IMR-90 (cell line): ENCODE data around the gene MAGI2. TPM values are rescaled to one million over a fixed set of nuclear protein-coding genes. Genes with fewer than 3 reads are reported as not detected.
A peak's percentile ranks its signal among the peaks of the same experiment; 100 is the strongest.

Experiments used
- ATAC-seq: fragments of 200-7000 bp; cut with Tn5 transposase; 2 replicates; pipeline ENCODE4 v1.9.1; 2020; ENCODE audit warnings: low read depth, mild to moderate bottlenecking, moderate library complexity
- BruUV-seq: library from RNA; stranded (reverse); fragments of 400-500 nt; replicated peaks from 2 replicates; lab custom pipeline; 2021; lab: Mats Ljungman, UMichigan
- CTCF ChIA-PET: fragments of 300-600 bp; formaldehyde crosslinking; extraction: SDS; loops from one replicate; lab custom pipeline; 2021; ENCODE audit warnings: antibody characterized with exemption; lab: Yijun Ruan, JAX
- POLR2A ChIA-PET: fragments of 300-600 bp; sonication (Branson Sonifier 250); formaldehyde crosslinking; loops from one replicate; lab custom pipeline; 2022; ENCODE audit warnings: antibody characterized with exemption; ENCODE audit not compliant: unreplicated experiment; lab: Charles Lee
- DNase-seq: peaks from one replicate; pipeline ENCODE4 v3.0.0; 2013
- H2AFZ ChIP-seq: replicated peaks from 2 replicates; pipeline ENCODE3; 2013; ENCODE audit warnings: low read length, mild to moderate bottlenecking; ENCODE audit not compliant: poor library complexity
- H2AK5ac ChIP-seq: 2 replicates; pipeline ENCODE4 v1.6.1; 2013; ENCODE audit warnings: low read depth, low read length, inconsistent platforms
- H2AK9ac ChIP-seq: replicated peaks from 2 replicates; pipeline ENCODE3; 2013; ENCODE audit warnings: mild to moderate bottlenecking, low read depth, low read length, moderate library complexity; ENCODE audit not compliant: poor library complexity
- H2BK120ac ChIP-seq: 2 replicates; pipeline ENCODE4 v1.6.1; 2013; ENCODE audit warnings: low read depth, low read length, inconsistent platforms
- H2BK15ac ChIP-seq: 3 replicates; pipeline ENCODE4 v1.6.1; 2013; ENCODE audit warnings: low read depth, low read length, inconsistent platforms
- H2BK20ac ChIP-seq: 2 replicates; pipeline ENCODE4 v1.6.1; 2013; ENCODE audit warnings: low read depth, mild to moderate bottlenecking, inconsistent platforms, low read length, moderate library complexity
- H2BK5ac ChIP-seq: 2 replicates; pipeline ENCODE4 v1.6.1; 2013; ENCODE audit warnings: mild to moderate bottlenecking, low read depth, low read length, inconsistent platforms; ENCODE audit not compliant: poor library complexity, severe bottlenecking
- H3K14ac ChIP-seq: replicated peaks from 2 replicates; pipeline ENCODE4 v1.6.1; 2013; ENCODE audit warnings: low read depth, low read length, inconsistent platforms
- H3K18ac ChIP-seq: 2 replicates; pipeline ENCODE4 v1.6.1; 2013; ENCODE audit warnings: low read depth, low read length, control low read depth
- H3K23ac ChIP-seq: 2 replicates; pipeline ENCODE4 v1.6.1; 2013; ENCODE audit warnings: low read depth, low read length, inconsistent platforms
- H3K27ac ChIP-seq: 2 replicates; pipeline ENCODE4 v1.5.1; 2013; ENCODE audit warnings: mild to moderate bottlenecking, control low read depth, low read length; ENCODE audit not compliant: insufficient read depth
- H3K27me3 ChIP-seq: 2 replicates; pipeline ENCODE4 v1.6.1; 2013; ENCODE audit warnings: low read length; ENCODE audit not compliant: control insufficient read depth, insufficient read depth
- H3K36me3 ChIP-seq: 2 replicates; pipeline ENCODE4 v1.6.1; 2013; ENCODE audit warnings: low read length, mixed read lengths; ENCODE audit not compliant: control insufficient read depth, insufficient read depth
- H3K4ac ChIP-seq: 2 replicates; pipeline ENCODE4 v1.6.1; 2013; ENCODE audit warnings: low read depth, low read length, inconsistent platforms
- H3K4me1 ChIP-seq: 2 replicates; pipeline ENCODE4 v1.6.1; 2013; ENCODE audit warnings: low read length, mixed read lengths; ENCODE audit not compliant: control insufficient read depth, insufficient read depth
- H3K4me2 ChIP-seq: 2 replicates; pipeline ENCODE4 v1.6.1; 2013; ENCODE audit warnings: low read depth, mild to moderate bottlenecking, control low read depth, low read length, moderate library complexity
- H3K4me3 ChIP-seq: 2 replicates; pipeline ENCODE4 v1.5.1; 2013; ENCODE audit warnings: low read depth, mild to moderate bottlenecking, control low read depth, low read length, moderate library complexity; ENCODE audit not compliant: insufficient read depth
- H3K56ac ChIP-seq: 2 replicates; pipeline ENCODE4 v1.6.1; 2013; ENCODE audit warnings: low read length, inconsistent platforms; ENCODE audit not compliant: insufficient read depth; ENCODE audit errors: extremely low read depth
- H3K79me1 ChIP-seq, 2 experiments: 2 replicates each; pipeline ENCODE4 v1.6.1; 2013; ENCODE audit warnings: low read length in 2 of 2, inconsistent platforms in 1 of 2, low read depth in 1 of 2
- H3K9ac ChIP-seq: 2 replicates; pipeline ENCODE4 v1.6.1; 2013; ENCODE audit warnings: low read depth, low read length, control low read depth
- H3K9me1 ChIP-seq: 2 replicates; pipeline ENCODE4 v1.6.1; 2013; ENCODE audit warnings: low read length, inconsistent platforms; ENCODE audit not compliant: insufficient read depth
- H3K9me3 ChIP-seq: 2 replicates; pipeline ENCODE4 v1.6.1; 2013; ENCODE audit warnings: low read length; ENCODE audit not compliant: control insufficient read depth, insufficient read depth
- H4K20me1 ChIP-seq: 2 replicates; pipeline ENCODE4 v1.6.1; 2013; ENCODE audit warnings: low read length, inconsistent platforms; ENCODE audit not compliant: insufficient read depth
- H4K5ac ChIP-seq: 2 replicates; pipeline ENCODE4 v1.6.1; 2013; ENCODE audit warnings: mild to moderate bottlenecking, low read depth, low read length, control low read depth
- H4K8ac ChIP-seq, 2 experiments: 2 replicates each; pipeline ENCODE4 v1.6.1; 2013; ENCODE audit warnings: low read depth in 2 of 2, low read length in 2 of 2, control low read depth in 1 of 2, inconsistent platforms in 1 of 2
- H4K91ac ChIP-seq: 2 replicates; pipeline ENCODE4 v1.6.1; 2013; ENCODE audit warnings: low read depth, low read length, inconsistent platforms; ENCODE audit not compliant: insufficient read depth
- BHLHE40 ChIP-seq: fragments of 150-350 bp; IDR thresholded peaks from 2 replicates; pipeline ENCODE4 v1.6.1; 2016; ENCODE audit warnings: mild to moderate bottlenecking, low read depth, low read length
- CEBPB ChIP-seq: IDR thresholded peaks from 2 replicates; pipeline ENCODE4 v1.6.1; 2012; ENCODE audit warnings: low read depth, low read length, improper control_type of control experiment
- CHD1 ChIP-seq: IDR thresholded peaks from 2 replicates; pipeline ENCODE4 v1.6.1; 2012; ENCODE audit warnings: low read depth, low read length, improper control_type of control experiment
- CTCF ChIP-seq: conservative IDR thresholded peaks from 2 replicates; pipeline ENCODE4 v1.5.1; 2012; ENCODE audit warnings: mild to moderate bottlenecking, low read depth, low read length, improper control_type of control experiment
- ELK1 ChIP-seq: fragments of 150-350 bp; IDR thresholded peaks from 2 replicates; pipeline ENCODE4 v1.6.1; 2016; ENCODE audit warnings: low read depth, mild to moderate bottlenecking, low read length, moderate library complexity, borderline replicate concordance
- FOS ChIP-seq: fragments of 150-350 bp; IDR thresholded peaks from 2 replicates; pipeline ENCODE4 v1.6.1; 2016; ENCODE audit warnings: low read depth, low read length
- MAFK ChIP-seq: IDR thresholded peaks from 2 replicates; pipeline ENCODE4 v1.6.1; 2012; ENCODE audit warnings: low read depth, low read length, improper control_type of control experiment
- MAZ ChIP-seq: IDR thresholded peaks from 2 replicates; pipeline ENCODE4 v1.6.1; 2012; ENCODE audit warnings: low read depth, mild to moderate bottlenecking, low read length, improper control_type of control experiment, moderate library complexity, borderline replicate concordance
- MXI1 ChIP-seq: IDR thresholded peaks from 2 replicates; pipeline ENCODE4 v1.6.1; 2012; ENCODE audit warnings: low read depth, mild to moderate bottlenecking, low read length, moderate library complexity, borderline replicate concordance
- NFE2L2 ChIP-seq: fragments of 150-350 bp; IDR thresholded peaks from 2 replicates; pipeline ENCODE4 v1.6.1; 2016; ENCODE audit warnings: low read depth, mild to moderate bottlenecking, low read length
- POLR2A ChIP-seq: IDR thresholded peaks from 2 replicates; pipeline ENCODE4 v1.6.1; 2012; ENCODE audit warnings: mild to moderate bottlenecking, low read depth, low read length
- RAD21 ChIP-seq: IDR thresholded peaks from 2 replicates; pipeline ENCODE4 v1.6.1; 2012; ENCODE audit warnings: low read length, improper control_type of control experiment
- RFX5 ChIP-seq: IDR thresholded peaks from 2 replicates; pipeline ENCODE4 v1.8.0; 2012; ENCODE audit warnings: low read depth, mild to moderate bottlenecking, low read length, moderate library complexity
- SMC3 ChIP-seq: fragments of 150-350 bp; IDR thresholded peaks from 2 replicates; pipeline ENCODE4 v1.6.1; 2016; ENCODE audit warnings: low read depth, mild to moderate bottlenecking, antibody characterized with exemption, low read length, moderate library complexity
- USF2 ChIP-seq: fragments of 150-350 bp; IDR thresholded peaks from 2 replicates; pipeline ENCODE4 v1.6.1; 2017; ENCODE audit warnings: mild to moderate bottlenecking, antibody characterized with exemption, low read length, low read depth
- WGBS, 2 experiments: methylation state at CpG; one replicate each; pipeline versions ENCODE4 v1.1.5 to v1.1.7; 2013; ENCODE audit warnings: missing lambda C conversion rate in 2 of 2; ENCODE audit not compliant: insufficient read length in 1 of 2; ENCODE audit errors: extremely low coverage in 2 of 2; 5-methylcytosine and 5-hydroxymethylcytosine counted together
- dilution Hi-C: fragments of 300-500 bp; cut with HindIII; formaldehyde crosslinking; loops from one replicate; pipeline ENCODE4 v1.14.3; 2018; ENCODE audit warnings: low sequenced_read_pairs; ENCODE audit not compliant: unreplicated experiment
- in situ Hi-C: fragments of 300-500 bp; cut with MboI; formaldehyde crosslinking; loops from 3 replicates; pipeline ENCODE4 v1.14.3; 2019; ENCODE audit warnings: low sequenced_read_pairs, inconsistent platforms, mixed read lengths
- intact Hi-C: fragments of 100-400 bp; cut with micrococcal nuclease; formaldehyde crosslinking; loops from 2 replicates; pipeline ENCODE4 v1.10.0; 2022
- polyA plus RNA-seq, 3 experiments: library from polyadenylated mRNA; depleted of rRNA; stranded (reverse); fragments of >200 nt; gene quantifications; 2 replicates each; pipeline ENCODE4 v1.2.3, GENCODE V29; 2012; ENCODE audit warnings: low replicate concordance in 1 of 3
- total RNA-seq: library from RNA; depleted of rRNA; stranded (reverse); fragments of >200 nt; gene quantifications from 2 replicates; pipeline ENCODE4 v1.2.3, GENCODE V29; 2012

Gene MAGI2
- total and polyA plus RNA-seq, 2 of the 4 experiments (the other 2 are of a cell fraction) = 2.5 to 17.9 TPM

- no peak overlapping the region for H2AK9ac ChIP-seq
- H3K4me1 ChIP-seq = peaks cover 4% of the 10 kb centered on the region
- no peak overlapping the region for H3K18ac ChIP-seq
- no peak overlapping the region for H2AK5ac ChIP-seq
- no peak overlapping the region for H3K4me2 ChIP-seq
- no peak overlapping the region for H3K27ac ChIP-seq
- no peak overlapping the region for H2AFZ ChIP-seq
- no peak overlapping the region for H3K23ac ChIP-seq
- BruUV-seq = no TSS peak
- dilution Hi-C loops (no loop called here), intact Hi-C loops (no loop called here), in situ Hi-C loops (no loop called here)
- DNase-seq (peak; percentile 57), ATAC-seq (no peak)
- H4K5ac ChIP-seq = no peak overlapping the region
- H4K8ac ChIP-seq = no peak overlapping the region
- WGBS, 2 experiments = no CpG with 5 or more reads among the region's 3 CpGs
- POLR2A ChIA-PET = no interaction called here
- H3K14ac ChIP-seq = no peak overlapping the region
- TF ChIP-seq FOS (no peak), RFX5 (no peak), POLR2A (no peak), RAD21 (no peak), CHD1 (no peak), NFE2L2 (no peak), MAZ (no peak), CTCF (no peak), BHLHE40 (no peak), USF2 (no peak), ELK1 (no peak), MAFK (no peak), SMC3 (no peak), MXI1 (no peak), CEBPB (no peak)
- H3K9ac ChIP-seq = no peak overlapping the region
- H2BK15ac ChIP-seq = no peak overlapping the region
- no peak overlapping the region for H3K56ac ChIP-seq
- H3K9me3 ChIP-seq = no peaks in the 10 kb centered on the region
- no peaks in the 10 kb centered on the region for H4K20me1 ChIP-seq
- H3K36me3 ChIP-seq = no peaks in the 10 kb centered on the region
- H3K9me1 ChIP-seq = no peaks in the 10 kb centered on the region
- H4K91ac ChIP-seq = no peak overlapping the region
- H2BK120ac ChIP-seq = no peak overlapping the region
- CTCF ChIA-PET = interaction anchor here (1.0 kb wide), 1 partner anchor 10 kb away, joined by 3 read pairs; no protein-coding TSS in a partner anchor
- H2BK20ac ChIP-seq = no peak overlapping the region
- H2BK5ac ChIP-seq = no peak overlapping the region
- no peaks in the 10 kb centered on the region for H3K27me3 ChIP-seq
- H3K4ac ChIP-seq = no peak overlapping the region
- 0 out of 4 replicates have a peak, but pooled peaks cover 0 to 4% of the 10 kb centered on the region in 2 experiments for H3K79me1 ChIP-seq
- no peak overlapping the region for H3K4me3 ChIP-seq
These were observed 591.0 kb downstream of the MAGI2 start for GRCh38 chr7:78862411-78862900.
